HG02610 (cell line): ENCODE data around the gene MTHFD1.
A peak's percentile ranks its signal among the peaks of the same experiment; 100 is the strongest.

Source experiments
- ATAC-seq: cut with Tn5 transposase; IDR thresholded peaks from one replicate; pipeline ENCODE4 v1.9.1; 2021; ENCODE audit warnings: mild to moderate bottlenecking, moderate library complexity; ENCODE audit not compliant: unreplicated experiment

MTHFD1 gene

DNA sequence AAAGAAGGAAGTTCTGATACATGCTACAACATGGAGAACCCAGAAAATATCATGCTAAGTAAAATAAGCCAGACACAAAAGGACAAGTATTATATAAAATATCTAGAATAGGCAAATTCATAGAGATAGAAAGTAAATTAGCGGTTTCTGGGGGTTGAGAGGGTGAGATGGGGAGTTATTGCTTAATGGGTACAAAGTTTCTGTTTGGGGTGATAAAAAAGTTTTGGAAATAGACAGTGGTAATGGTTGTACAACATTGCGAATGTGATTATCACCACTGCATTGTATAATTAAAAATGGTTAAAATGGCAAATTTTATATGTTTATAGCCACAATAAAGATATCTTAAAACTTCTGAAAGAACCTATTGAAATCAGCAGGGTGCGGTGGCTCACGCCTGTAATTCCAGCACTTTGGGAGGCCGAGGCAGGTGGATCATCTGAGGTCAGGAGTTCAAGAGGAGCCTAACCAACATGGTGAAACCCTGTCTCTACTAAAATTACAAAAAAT lies 100.5 kb downstream of the MTHFD1 start:
- no peak for ATAC-seq

DNA sequence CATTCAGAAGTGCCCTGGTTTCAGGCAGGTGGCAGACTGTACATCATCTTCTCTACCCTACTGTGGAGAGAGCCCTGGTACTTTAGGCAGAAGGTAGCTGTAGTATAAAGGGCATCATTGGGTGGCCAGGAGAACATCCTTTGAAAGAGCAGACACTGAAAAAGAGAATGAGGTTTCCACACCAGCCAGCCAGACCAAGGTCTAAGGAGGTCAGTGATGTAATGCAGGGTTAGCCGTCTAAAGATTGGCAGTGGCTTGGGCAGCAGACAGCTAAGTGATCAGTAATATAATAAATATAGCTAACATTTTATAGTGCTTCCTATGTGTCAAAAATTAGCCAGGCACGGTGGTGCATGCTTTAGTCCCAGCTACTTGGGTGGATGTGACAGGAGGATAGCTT lies 103.5 kb downstream of the MTHFD1 start:
- no peak for ATAC-seq

DNA sequence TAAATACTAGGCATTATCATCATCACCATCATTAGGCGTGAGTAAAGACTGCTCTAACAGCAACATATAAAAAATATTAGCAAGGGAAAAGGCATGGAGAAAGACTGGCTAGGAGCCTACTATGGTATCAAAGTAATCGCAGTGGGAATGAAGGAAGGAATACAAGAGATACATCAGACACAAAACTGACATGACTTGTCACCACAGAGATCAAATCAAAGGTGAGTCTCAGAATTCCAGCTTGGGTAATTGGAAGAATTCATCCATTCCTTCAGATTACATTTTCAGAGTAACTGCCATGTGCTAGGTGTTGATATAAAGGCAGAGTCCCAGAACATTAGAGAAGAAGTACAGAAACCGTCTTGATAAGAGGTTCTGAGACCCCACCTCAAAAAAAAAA lies 105.3 kb downstream of the MTHFD1 start:
- no peak for ATAC-seq

DNA sequence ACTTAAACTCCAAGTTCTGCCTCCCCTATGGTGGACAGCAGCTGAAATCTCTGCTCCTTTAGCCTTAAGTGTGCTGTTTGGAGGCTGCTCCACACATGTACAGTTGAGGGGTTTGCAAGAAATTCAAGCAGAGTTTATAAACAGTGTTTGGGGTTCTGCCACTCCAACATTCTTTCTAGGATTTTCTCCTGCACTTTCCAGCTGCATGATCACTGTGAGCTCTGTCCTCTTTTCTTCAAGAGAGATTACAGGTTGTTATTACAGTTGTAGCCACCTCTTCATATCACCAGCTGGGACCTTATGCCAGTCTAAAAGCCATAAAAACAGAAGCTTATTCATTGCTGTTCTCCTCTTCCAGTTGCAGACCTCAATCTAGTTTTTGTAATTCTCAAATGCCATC lies 107.1 kb downstream of the MTHFD1 start:
- no peak for ATAC-seq

DNA sequence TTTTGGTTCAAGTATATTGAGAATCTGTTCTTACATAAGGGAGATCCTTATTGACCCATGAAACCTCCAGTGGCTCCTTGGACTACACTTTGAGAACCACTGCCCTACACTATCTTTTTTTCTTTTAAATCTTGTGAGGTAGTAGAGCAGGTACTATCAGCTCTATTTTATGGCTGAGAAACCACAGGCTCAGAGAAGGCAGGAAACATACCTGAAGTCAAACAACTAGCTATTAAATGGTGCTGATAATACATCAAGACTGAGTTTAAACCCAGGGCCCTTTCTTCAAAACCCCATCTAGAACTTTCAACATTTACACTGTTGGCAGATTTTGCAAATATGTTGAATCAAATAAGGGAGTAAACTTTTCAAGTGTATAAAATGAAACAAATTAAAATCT lies 108.6 kb downstream of the MTHFD1 start:
- no peak for ATAC-seq

DNA sequence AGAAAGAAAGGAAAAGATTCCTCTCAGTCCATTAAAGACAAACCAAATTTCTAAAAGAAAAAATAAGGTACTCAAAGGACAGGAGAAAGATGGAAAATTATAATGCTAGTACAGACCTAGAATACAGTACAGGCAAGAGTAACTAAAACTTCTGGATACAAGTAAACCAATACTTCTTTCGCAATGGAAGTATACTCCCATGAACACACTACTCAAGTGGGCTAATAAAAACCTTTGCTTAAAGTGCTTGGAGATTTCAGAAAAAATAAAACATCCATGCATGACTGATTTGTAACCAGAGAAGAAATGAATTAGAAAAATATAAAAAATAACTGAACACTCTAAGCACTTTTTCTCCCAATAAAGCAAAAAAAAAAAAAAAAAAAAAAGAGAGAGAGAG lies 111.9 kb downstream of the MTHFD1 start:
- no peak for ATAC-seq

DNA sequence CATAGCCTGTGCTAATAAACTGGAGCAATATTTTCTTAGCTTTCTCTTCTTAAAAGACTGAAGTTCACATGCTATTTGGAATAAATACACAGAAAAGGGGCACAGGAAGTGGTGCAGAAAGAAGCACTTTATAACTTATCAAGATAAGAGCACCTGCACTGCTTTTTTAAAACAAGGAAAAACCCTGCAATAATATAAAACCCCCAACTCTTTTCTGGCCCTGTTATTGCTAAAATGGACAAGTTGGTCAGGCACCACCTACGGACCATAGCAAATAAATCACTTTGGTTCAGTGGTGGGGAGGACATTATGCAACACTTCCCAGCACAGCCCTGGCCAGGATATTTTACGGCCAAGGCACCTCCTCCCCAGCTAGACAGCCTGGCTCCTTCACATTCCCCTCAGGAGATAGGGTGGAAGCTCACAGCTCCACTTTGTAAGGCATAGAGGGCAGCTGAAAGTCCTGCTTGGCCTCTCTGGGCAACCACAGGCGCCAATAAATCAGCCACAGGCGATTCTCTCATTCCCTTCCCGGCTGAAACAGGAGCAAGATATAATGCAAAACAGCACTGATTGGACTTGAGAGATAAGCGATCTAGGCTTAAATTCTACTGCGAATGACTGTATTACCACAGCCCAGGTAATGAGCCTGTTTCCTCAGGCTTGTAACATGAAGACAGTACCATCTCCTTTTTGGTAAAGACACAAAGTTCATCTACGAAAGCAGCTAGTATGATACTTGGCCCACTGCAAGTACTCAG lies 113.4 kb downstream of the MTHFD1 start:
- ATAC-seq, result no peak

DNA sequence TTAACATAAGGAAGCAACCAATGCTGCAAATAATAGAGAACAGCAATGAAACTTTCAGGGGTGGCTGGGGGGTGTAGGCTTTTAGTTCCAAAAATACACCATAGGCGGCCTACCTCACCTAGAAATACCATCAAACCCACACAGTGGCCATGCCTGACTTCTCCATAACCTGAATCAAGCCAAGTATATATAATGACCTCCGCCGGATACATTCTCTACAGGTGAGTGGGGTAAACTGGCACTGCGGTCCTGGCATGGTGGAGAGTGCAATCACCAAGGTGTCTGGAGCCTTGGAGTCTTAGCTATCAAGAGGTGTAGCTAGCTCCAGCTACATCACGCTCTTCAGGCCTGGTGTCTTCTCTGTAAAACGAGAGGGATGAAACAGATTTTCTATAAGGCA lies 114.3 kb downstream of the MTHFD1 start:
- ATAC-seq, result no peak

DNA sequence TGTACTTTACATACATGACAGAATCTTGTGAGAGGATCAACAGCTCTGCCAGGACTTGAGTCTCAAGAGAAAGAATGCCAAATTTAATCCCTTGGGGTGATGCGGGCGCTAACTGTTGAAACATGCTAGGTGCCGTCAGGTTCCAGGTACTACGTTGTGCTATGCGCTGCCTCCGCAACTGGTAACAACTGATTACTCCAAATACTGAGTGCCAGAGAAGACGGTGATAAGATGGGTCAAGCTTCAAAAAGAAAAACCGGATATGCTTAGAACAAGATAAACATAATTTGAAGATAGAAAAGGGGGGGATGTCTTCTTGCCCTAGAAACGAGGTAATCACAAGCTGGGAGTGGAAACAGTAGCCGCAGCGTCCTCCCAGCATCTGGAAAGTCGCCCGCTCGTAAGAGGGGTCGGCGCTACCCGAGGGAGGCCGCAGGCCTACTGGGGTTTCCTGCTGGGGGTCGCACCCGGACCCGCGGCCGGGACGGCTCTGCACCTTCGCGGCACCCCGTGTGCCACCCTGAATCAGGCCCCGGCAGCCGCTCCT lies 114.8 kb downstream of the MTHFD1 start:
- ATAC-seq, result no peak

DNA sequence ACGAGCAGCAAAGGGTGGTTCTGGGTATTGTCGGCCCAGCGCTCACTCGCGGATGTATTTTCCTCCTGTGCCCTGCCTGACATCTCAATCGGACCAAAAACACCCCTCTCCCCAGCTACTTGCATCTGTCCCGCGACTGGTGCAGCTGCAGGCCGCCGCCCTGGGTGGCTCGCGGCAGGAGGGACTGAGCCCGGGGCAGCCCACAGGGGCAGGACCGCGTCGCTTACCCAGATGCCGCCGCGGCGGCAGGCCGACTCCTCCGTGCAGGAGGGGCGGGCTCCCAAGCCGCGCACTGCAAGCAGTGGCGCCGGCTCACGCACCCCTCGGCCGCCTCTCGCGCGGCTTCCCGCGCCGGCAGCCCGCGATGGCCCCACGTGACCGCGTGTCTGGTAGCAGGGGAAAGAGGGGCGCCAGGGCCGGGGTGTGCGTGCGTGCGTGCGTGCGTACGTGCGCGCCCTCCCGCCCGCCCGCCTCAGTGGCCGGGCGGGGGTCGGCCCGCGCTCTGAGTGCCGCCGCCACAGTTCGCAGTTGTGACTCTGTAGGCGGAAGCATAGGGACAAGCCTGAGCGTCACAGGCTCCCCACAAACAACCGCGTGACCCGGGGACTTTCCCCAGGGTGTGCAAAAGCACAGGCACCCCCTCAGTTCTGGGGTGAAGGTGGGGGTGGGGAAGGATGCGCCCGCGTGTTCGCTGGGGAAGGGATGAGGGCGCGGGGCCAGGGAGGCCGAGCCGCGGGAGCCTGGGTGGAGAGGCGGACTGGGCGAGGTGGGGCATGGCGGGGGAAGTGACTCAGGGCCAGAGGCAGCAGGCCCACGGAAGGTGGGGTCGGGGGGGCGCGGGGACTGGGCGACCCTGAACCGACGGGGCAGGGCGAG lies 115.5 kb downstream of the MTHFD1 start, which contains the start of gene ZBTB25:
Gene ZBTB25, minus strand, starts transcription at position 405 of the 876 bp plus-strand sequence. CDS start 13,305 bp downstream, outside the sequence.
- peak; percentile 60 for ATAC-seq

DNA sequence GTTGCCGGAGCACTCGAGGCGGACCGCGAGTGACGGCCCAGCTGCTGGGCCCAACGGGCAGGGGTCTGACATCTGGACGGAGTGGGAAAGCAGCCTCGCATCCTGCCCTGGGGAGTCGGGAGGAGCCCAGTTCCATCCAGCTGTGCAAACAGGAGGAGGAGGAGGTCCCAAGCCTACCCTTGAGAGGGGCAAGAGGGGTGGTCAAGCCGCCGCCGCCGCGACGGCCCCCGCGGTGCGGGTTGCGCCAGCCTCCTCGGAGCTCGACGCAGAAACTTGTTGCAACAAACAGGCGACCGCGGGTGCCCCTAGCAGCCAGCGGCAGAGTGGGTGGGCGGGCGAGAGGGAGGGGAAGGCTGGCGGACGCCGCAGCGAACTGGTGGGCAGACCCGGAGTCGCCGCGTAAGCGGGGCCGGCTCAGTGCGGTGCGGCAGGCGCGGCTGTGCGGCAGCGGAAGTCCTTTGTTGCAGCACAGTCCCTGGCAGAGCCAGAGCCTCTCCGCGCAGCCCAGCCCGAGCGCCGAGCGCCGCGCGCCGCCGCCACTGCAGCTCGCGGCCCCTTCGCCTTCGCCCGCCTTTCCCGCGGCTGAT lies 116.2 kb downstream of the MTHFD1 start, which contains the start of gene ZBTB1:
Gene ZBTB1, plus strand, starts transcription at position 461 of the 587 bp plus-strand sequence. CDS start 16,735 bp downstream, outside the sequence.
- peak; percentile 21 for ATAC-seq

DNA sequence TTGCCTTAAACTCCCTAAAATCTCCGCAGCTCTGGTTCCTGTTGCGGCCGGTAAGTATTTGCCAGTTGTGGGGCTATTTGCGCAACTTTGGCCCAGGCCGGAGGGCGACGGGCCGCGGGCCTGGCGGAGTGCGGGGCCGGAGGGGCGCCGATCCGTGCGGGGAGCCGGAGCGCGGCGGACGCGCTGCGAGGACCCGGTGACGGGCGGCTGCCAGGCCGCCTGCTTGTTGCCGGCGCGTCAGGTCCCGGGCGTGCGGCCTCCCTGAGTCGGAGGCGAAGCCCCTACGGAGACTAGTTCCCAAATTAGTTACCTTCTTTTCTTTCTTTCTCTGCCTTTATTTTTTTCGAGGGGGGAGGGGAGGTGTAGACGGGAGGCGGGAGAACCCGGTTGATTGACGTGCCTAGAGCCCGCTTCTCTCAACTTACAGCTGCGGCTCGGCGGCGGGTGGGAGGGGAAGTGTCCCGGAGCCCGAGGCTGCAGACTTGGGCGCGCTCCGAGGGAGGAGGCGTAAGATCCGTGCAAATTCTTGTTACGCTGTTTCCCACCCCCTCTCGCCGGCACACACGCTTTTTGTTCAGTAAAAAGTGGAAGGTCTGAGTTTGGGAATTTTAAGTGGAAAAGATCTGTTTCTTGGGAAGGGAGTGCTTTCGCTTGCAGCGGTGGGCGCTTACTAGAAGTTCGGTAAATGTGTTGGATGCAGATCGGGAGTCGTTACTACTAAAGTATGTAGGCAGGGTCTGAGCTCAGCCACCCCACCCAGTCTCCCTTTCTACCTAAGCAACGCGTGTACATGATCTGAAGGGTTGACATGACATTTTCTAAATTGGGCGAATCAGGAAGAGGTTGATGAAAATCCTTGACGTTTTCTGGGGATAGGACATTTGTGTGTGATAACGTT lies 117.0 kb downstream of the MTHFD1 start:
- ATAC-seq, result peak; percentile 31

DNA sequence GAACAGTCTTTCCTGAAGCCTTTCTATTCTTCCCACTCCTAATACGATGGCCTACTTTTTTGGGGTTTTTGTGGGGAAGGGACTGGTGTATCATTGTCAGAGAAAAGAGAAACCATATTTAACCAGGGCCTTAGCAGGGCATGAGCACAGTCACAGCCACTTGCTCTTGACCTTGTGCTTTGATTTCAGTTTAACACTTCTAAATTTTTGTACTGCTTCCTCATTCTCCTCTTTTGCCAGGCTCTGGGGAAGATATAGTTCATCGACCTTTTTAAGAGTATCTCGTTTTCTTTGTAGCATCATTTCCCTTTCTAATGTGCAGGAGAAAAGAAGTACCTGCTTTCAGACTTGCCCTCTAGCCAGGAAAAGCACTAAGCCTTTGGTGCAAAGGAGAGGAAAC lies 118.6 kb downstream of the MTHFD1 start:
- no peak for ATAC-seq

DNA sequence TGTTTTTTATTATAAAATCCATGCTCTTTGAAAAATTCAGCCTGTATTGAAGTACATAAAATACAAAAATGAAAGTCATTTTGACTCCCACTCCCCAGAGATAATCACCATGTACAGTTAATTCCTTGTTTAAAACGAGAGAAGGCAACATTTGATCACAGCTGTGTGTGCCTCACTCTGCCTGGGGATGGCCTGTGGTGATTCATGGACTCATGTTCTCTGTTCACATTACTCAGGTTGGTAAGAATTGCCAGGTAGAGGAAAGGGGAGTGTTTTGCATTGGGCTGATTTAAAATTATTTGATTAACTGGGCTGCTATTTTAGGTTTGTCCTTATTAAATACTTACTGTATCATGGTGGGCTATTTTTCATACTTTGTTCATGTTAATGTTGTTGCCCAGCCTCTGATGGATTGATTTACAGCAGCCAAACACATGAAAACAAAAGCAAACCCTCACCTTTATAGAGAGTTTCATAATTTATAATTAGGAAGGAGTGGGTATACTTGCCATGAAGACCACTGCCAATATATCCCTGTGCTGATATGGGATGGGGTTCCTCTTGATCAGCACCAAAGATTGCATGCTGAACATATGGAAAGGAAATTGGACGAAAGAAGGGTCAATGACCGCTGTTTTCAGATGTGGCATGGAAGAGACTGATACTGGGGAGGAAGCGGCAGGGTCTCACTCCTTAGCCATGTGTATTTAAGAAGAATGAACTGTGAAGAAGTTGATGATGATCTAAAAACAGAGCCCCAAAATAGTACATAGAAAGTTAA lies 119.4 kb downstream of the MTHFD1 start:
- ATAC-seq, result no peak

DNA sequence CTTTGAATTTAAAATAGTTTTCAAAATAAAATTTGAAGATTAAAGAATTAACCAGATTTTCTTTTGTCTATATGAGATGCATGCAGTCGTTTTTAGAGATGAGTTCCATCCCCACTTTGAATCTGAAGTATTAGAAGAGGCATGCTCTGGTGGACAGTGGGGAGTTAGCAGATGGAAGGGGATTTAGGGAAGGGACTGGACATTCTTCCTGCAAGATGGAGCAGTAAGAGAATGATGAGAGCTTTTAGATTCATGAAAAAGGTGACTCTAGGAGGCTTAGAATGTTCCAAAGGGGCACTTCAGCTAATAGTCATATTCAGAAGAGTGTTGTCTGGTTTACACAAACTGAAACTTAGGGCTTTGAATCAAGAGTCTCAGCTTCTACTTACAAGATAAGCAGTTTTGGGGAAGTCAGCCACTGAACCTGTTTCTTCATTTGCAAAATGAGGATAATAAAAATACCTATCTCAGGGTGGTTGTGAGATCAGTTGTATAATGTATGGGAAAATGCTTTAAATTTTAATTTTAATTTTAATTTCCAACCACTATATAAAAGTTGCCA lies 120.1 kb downstream of the MTHFD1 start:
- peak; percentile 22 for ATAC-seq

DNA sequence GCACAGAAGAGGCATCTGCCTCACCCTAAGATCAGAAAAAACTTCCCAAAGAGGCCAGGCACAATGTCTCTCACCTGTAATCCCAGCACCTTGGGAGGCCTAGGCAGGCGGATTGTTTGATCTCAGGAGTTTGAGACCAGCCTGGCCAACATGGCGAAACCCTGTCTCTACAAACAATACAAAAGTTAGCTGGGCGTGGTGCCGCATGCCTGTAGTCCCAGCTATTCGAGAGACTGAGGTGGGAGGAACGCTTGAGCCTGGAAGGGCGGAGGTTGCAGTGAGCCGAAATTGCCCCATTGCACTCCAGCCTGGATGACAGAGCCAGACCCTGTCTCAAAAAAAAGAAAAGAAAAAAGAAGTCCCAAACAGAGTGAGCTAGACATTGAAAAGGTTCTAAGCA lies 120.9 kb downstream of the MTHFD1 start:
- ATAC-seq, result no peak
